Measurements from ENCODE around the gene DNAH14. TPM values are rescaled to one million over a fixed set of nuclear protein-coding genes. Genes with fewer than 3 reads are reported as not detected.
A peak's percentile ranks its signal among the peaks of the same experiment; 100 is the strongest.

DNAH14 gene
- total and polyA plus RNA-seq, 10 of the 15 experiments (the other 5 are each of a cell fraction or from before 2014, with no cell fraction given): 2.0 to 7.9 (median 4.8) TPM

- ATAC-seq (peak; percentile 84), FAIRE-seq (no peak), DNase-seq (ENCODE audit: low read depth, low spot score) (peak; percentile 11)
- POLR2A ChIA-PET: interaction anchor here (1.4 kb wide), 1 partner anchor 44 kb away, joined by 3 read pairs; no protein-coding TSS in a partner anchor
- no peaks in the 10 kb centered on the region for H3K9me3 ChIP-seq (replicated peaks; ENCODE audit: control insufficient read depth, insufficient read depth, low read length)
- H3K9ac ChIP-seq (ENCODE audit: control insufficient read depth, insufficient read depth, low read length): no peak overlapping the region
- no TSS peak for BruUV-seq (replicated peaks)
- in situ Hi-C loops (cut with MboI): loop anchor here (5.0 kb wide), 1 partner anchor 410 kb away; no protein-coding TSS in a partner anchor
- no peak overlapping the region for H3K4me2 ChIP-seq (ENCODE audit: control insufficient read depth, insufficient read depth)
- CTCF ChIA-PET: interaction anchor here (0.6 to 5.0 kb wide), 68 partner anchors 8 to 1409 kb away, joined by 3 to 182 read pairs (median 4); no protein-coding TSS in a partner anchor
- H3K27ac ChIP-seq (ENCODE audit: control insufficient read depth, insufficient read depth): no peak overlapping the region
- no peaks in the 10 kb centered on the region for H3K4me1 ChIP-seq (ENCODE audit: control insufficient read depth, insufficient read depth, low read length)
- RAD21 ChIA-PET (ENCODE audit: unreplicated experiment): interaction anchor here (0.6 to 5.5 kb wide), 66 partner anchors 10 to 1392 kb away, joined by 3 to 90 read pairs (median 4); partner anchors contain the start of gene NVL
- no peaks in the 10 kb centered on the region for H3K27me3 ChIP-seq (replicated peaks in 1 of 2; ENCODE audit: control insufficient read depth in 2 of 2, insufficient read depth in 2 of 2, low read length in 1 of 2)
- 19% methylated on average over 5 of the region's 5 CpGs for WGBS (ENCODE audit: insufficient coverage, insufficient replicate concordance, low lambda C conversion rate, missing lambda C conversion rate)
- no peaks in the 10 kb centered on the region for H3K36me3 ChIP-seq (ENCODE audit: control insufficient read depth in 2 of 2, insufficient read depth in 2 of 2, low read length in 1 of 2)
- H3K79me2 ChIP-seq (ENCODE audit: control insufficient read depth, insufficient read depth, low read length): no peaks in the 10 kb centered on the region
- TF ChIP-seq CBFB (IDR thresholded peaks at IDR 0.05; ENCODE audit: low read depth): no peak
- peak; percentile 42; the same call in 1 of the 2 replicates for TF ChIP-seq YY1 (IDR thresholded peaks at IDR 0.05; ENCODE audit: low read depth, low read length)
- TF ChIP-seq ATF2 (IDR thresholded peaks at IDR 0.05; ENCODE audit: low read length): no peak
- TF ChIP-seq RAD21 (IDR thresholded peaks at IDR 0.05; ENCODE audit: insufficient read depth, low read depth, low read length): peak; percentile 78
- peak; percentile 54 to 78 (median 61); a peak in 5 of 6 replicates for TF ChIP-seq CTCF (IDR thresholded peaks at IDR 0.05 in 2 of 3, conservative IDR thresholded peaks at IDR 0.05 in 1 of 3; ENCODE audit: control insufficient read depth in 2 of 3, extremely low read depth in 1 of 3, insufficient read depth in 1 of 3, low read depth in 3 of 3, low read length in 3 of 3)
- TF ChIP-seq SMC3 (IDR thresholded peaks at IDR 0.05; ENCODE audit: borderline replicate concordance, low read length): peak; percentile 64; the same call in 1 of the 2 replicates
- intact Hi-C loops (cut with micrococcal nuclease; ENCODE audit: unreplicated experiment): loop anchor here (1.0 to 5.0 kb wide), 4 partner anchors 72 to 408 kb away; no protein-coding TSS in a partner anchor
- SMC1A ChIA-PET (ENCODE audit: uncharacterized antibody, unreplicated experiment): interaction anchor here (0.6 to 4.1 kb wide), 54 partner anchors 8 to 806 kb away, joined by 3 to 105 read pairs (median 5); no protein-coding TSS in a partner anchor
- no peak overlapping the region for H2AFZ ChIP-seq (ENCODE audit: control insufficient read depth, low read depth, low read length)
- no peak overlapping the region for H3K4me3 ChIP-seq
- H4K20me1 ChIP-seq (ENCODE audit: control insufficient read depth, insufficient read depth): no peaks in the 10 kb centered on the region
Observed at GRCh38 chr1:224922404-224923164, 6.9 kb upstream of the DNAH14 start.

Data from GM12878 (cell line).